ENCODE results near the gene PDE10A.

PDE10A gene

DNA sequence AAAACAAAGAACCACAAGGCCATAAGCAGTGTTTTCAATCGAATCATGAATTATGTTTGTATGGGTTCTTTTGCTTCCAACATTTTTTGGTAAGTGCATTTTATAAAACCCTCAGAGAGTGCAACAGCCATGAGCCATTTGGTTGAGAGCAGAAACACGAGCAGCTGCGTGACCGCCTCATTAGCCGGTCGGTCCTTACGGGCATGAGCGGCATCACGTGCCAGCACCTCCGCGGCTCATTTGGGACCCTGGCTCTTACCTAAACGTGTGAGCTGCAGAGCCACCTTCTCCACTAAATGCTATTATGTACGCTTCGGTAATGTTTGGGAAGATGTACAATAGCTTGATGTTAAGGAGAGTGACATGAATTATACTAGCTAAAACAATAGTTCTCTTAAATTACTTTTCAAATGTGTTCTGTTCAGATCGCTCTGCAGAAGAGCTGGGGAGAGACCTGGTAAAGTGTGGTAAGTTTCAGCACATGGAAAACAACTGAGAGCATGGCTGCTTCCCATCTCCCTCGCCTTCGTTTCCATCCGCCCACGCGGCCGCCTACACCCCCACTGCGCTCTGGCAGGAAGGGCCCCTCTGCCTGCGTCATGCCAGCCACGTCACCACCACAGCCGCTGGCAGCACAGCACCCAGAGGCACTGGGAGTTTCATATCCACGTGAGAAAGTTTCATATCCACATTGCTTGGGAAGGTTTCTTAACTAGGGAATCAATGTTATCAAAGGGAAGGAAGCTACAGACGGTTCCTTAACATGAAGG lies 23.7 kb upstream of the PDE10A start:
- Mint-ChIP-seq H3K4me1 (no peaks in the 10 kb centered on the region), H3K9me3 (peaks cover 11% of the 10 kb centered on the region), H3K27ac (no peak overlapping the region), H3K4me3 (no peak overlapping the region), H3K36me3 (no peaks in the 10 kb centered on the region)
- ATAC-seq (no peak), DNase-seq (ENCODE audit: low spot score in 2 of 2) (no peak)

DNA sequence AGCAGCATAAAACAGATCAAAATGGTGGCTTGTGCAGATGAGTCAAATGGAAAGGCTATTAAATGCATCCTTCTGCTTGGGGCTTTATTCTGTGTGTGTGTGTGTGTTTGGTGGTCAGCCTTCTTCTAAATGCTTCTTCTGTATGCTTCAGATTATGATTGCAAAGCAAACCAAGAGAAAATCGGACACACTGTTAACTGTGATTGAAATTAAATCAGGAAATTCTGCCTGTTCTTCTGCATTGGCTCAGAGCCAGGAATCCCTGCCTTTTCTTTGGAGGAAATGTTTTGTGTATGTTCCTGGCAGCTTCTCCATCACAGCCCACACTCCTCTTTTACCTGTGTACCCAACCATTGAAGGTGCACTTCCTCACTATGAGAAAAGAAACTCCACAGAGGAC lies 22.3 kb upstream of the PDE10A start:
- no peak overlapping the region for H3K4me3 Mint-ChIP-seq
- H3K27ac Mint-ChIP-seq: no peak overlapping the region
- H3K36me3 Mint-ChIP-seq: no peaks in the 10 kb centered on the region
- DNase-seq (ENCODE audit: low spot score in 2 of 2) (no peak), ATAC-seq (no peak)
- peaks cover 9% of the 10 kb centered on the region for H3K9me3 Mint-ChIP-seq
- H3K4me1 Mint-ChIP-seq: no peaks in the 10 kb centered on the region

DNA sequence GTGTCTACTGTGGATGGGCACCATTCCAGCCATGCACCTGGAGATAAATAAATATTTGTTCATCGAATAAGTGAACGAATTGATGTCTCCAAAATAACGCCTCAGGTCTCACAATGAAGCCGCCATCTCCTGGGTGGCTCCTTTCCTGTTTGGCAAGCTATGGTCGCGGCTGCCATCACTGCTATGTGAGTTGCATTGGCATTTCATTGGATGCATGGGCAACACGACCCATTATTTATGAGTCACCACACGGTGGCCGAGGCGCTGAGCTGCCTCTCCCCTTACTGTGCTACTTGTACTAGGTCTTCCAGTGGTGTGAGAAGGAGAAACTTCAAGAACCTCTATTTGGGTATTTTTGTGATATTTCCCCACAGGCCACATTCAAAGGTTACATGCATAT lies 21.3 kb upstream of the PDE10A start:
- no peaks in the 10 kb centered on the region for H3K36me3 Mint-ChIP-seq
- H3K4me1 Mint-ChIP-seq: no peaks in the 10 kb centered on the region
- ATAC-seq (no peak), DNase-seq (ENCODE audit: low spot score in 2 of 2) (no peak)
- no peak overlapping the region for H3K27ac Mint-ChIP-seq
- peaks cover 4% of the 10 kb centered on the region for H3K9me3 Mint-ChIP-seq
- no peak overlapping the region for H3K4me3 Mint-ChIP-seq

- Mint-ChIP-seq H3K4me3 (no peak overlapping the region), H3K9me3 (peaks cover 6% of the 10 kb centered on the region), H3K27ac (no peak overlapping the region), H3K4me1 (no peaks in the 10 kb centered on the region), H3K36me3 (no peaks in the 10 kb centered on the region)
- DNase-seq (ENCODE audit: low spot score in 2 of 2) (no peak), ATAC-seq (no peak)
Measured at GRCh38 chr6:165680975-165681374, 17.9 kb upstream of the PDE10A start.

GRCh38 chr6:165679326-165679725 lies 16.3 kb upstream of the PDE10A start:
- no peak for ATAC-seq

DNA sequence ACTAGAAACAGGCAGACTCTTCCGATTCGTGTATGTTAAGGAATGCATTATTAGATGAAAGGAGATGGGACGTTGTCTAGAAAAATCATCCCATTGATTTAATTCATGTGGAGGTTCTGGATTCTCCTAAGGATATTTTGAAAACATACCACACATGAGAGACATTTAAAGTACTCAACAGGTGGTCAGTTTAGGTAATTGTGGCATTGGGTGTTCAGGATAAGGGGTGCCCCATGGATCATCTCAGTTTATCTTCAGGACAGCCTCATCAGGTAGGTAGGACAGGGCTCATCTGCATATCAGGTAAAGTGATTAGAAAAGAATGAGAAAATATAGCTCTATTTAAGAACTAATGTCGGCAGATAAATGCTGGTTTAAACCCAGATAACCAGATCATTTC lies 15.9 kb upstream of the PDE10A start:
- no peaks in the 10 kb centered on the region for H3K4me1 Mint-ChIP-seq
- no peak overlapping the region for H3K27ac Mint-ChIP-seq
- DNase-seq (ENCODE audit: low spot score in 2 of 2) (no peak), ATAC-seq (no peak)
- H3K9me3 Mint-ChIP-seq: peaks cover 4% of the 10 kb centered on the region
- H3K4me3 Mint-ChIP-seq: no peak overlapping the region
- no peaks in the 10 kb centered on the region for H3K36me3 Mint-ChIP-seq

More at GRCh38 chr6:165679326-165679725, 16.3 kb upstream of the PDE10A start:
- Mint-ChIP-seq H3K27ac (no peak overlapping the region), H3K36me3 (no peaks in the 10 kb centered on the region), H3K4me1 (no peaks in the 10 kb centered on the region), H3K9me3 (peaks cover 6% of the 10 kb centered on the region), H3K4me3 (no peak overlapping the region)
- no peak for DNase-seq (ENCODE audit: low spot score in 2 of 2)

GRCh38 chr6:165678429-165678828 lies 15.4 kb upstream of the PDE10A start:
- Mint-ChIP-seq H3K36me3 (no peaks in the 10 kb centered on the region), H3K27ac (no peak overlapping the region), H3K4me3 (no peak overlapping the region), H3K9me3 (peaks cover 2% of the 10 kb centered on the region), H3K4me1 (no peaks in the 10 kb centered on the region)
- no peak for ATAC-seq
- DNase-seq (ENCODE audit: low spot score in 2 of 2): no peak

DNA sequence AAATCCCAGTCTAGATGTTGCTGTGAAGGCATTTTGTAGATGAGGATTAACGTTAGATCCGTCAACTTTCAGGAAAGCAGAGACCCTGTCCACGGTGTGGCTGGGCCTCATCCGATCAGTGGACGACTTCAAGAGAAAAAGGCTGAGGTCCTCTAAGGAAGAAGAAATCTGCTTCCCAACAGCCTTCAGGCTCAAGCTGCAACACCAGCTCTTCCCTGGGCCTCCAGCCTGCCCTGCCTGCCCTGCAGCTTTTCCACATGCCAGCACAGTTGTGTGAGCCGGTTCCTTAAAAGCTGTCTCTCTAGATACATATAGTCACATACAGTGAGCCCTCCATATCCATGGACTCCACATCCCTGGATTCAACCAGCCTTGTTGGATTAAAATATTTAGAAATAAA lies 14.1 kb upstream of the PDE10A start:
- Mint-ChIP-seq H3K36me3 (no peaks in the 10 kb centered on the region), H3K4me1 (no peaks in the 10 kb centered on the region), H3K9me3 (peaks cover 2% of the 10 kb centered on the region)

DNA sequence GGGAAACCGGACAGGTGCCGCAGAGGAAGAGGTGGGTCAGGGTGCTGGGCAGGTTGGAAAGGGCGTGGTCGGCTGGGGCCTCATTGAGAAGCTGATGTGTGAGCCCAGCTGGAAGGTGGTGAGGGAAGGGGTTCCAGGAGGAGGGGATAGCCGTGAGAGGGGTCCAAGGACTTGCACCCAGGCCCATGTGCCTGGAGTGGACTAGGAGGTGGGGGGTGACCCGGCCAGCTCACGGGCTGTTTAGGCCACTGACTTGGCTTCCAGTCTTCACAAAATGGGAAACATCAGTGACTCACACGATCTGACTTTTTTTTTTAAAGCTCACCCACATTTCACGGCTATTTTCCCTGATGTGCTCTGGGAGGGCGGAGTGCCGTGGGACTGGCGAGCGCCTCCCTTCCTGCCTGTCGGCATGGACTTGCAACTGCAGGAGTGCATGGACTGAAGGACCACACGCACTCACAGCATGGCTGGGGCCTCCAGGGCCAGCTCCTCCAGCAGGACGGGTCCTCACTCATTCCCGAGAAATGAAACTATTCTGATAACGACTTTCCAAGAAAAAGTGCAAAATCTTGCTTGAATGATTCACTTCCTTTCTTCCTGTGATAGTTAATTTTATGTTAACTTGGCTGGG lies 13.5 kb upstream of the PDE10A start:
- Mint-ChIP-seq H3K4me1 (no peaks in the 10 kb centered on the region), H3K4me3 (no peak overlapping the region), H3K36me3 (no peaks in the 10 kb centered on the region), H3K27ac (no peak overlapping the region), H3K9me3 (peaks cover 2% of the 10 kb centered on the region)
- ATAC-seq (peak; percentile 28), DNase-seq (ENCODE audit: low spot score in 2 of 2) (no peak)

More for the DNA sequence above, 14.1 kb upstream of the PDE10A start:
- DNase-seq (ENCODE audit: low spot score in 2 of 2) (no peak), ATAC-seq (no peak)
- H3K27ac Mint-ChIP-seq: no peak overlapping the region
- no peak overlapping the region for H3K4me3 Mint-ChIP-seq

GRCh38 chr6:165675120-165675519 lies 12.1 kb upstream of the PDE10A start:
- Mint-ChIP-seq H3K4me1 (no peaks in the 10 kb centered on the region), H3K9me3 (peaks cover 2% of the 10 kb centered on the region), H3K36me3 (no peaks in the 10 kb centered on the region), H3K4me3 (no peak overlapping the region), H3K27ac (no peak overlapping the region)
- DNase-seq (ENCODE audit: low spot score in 2 of 2) (no peak), ATAC-seq (no peak)

DNA sequence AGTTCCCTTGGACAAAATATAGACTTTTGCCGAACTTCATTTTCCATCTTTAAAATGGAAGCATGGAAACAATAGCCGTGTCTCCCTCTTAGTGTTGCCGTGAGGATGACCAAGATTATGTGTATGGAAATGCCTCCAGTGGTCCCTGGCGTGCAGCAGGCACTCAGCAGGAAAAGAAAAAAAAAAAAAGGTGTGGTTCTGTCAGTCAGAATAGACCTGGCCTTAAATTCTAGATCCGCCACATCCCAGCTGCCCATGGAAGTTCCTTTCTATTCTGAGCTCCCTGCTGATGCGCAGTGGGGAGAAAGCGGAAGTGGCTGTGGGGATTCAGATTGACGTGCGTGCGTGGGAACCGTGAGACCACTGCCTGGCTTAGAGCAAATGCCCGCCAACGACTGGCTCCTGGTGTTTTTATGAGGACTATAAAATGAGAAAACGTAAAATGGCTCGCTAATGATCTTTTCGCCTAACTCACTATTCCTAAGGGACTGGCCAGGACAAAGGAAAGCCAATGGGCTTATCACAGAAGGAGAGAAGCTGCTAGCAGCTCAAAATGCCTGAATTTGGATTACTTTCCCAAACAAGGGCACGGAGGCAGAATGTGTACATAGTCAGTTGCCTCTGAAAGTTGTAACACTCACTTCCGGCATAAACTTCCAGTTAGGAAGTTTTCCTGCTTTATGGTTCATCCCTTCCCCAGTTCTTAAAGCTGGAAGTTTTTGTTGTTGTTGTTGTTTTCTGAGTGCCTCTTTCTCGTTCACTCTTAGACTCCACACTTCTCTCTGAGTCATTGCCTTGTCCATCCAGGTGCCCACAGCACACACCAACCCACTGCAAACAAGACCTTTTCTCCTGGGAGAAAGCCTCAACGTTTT lies 11.4 kb upstream of the PDE10A start:
- Mint-ChIP-seq H3K9me3 (peaks cover 2% of the 10 kb centered on the region), H3K4me3 (no peak overlapping the region), H3K4me1 (no peaks in the 10 kb centered on the region), H3K27ac (no peak overlapping the region), H3K36me3 (no peaks in the 10 kb centered on the region)
- ATAC-seq: no peak
- DNase-seq (ENCODE audit: low spot score in 2 of 2): no peak

GRCh38 chr6:165671222-165671768 lies 8.3 kb upstream of the PDE10A start:
- Mint-ChIP-seq H3K9me3 (no peaks in the 10 kb centered on the region), H3K4me1 (no peaks in the 10 kb centered on the region), H3K27ac (no peak overlapping the region), H3K36me3 (no peaks in the 10 kb centered on the region), H3K4me3 (no peak overlapping the region)
- ATAC-seq (no peak), DNase-seq (ENCODE audit: low spot score in 2 of 2) (no peak)

DNA sequence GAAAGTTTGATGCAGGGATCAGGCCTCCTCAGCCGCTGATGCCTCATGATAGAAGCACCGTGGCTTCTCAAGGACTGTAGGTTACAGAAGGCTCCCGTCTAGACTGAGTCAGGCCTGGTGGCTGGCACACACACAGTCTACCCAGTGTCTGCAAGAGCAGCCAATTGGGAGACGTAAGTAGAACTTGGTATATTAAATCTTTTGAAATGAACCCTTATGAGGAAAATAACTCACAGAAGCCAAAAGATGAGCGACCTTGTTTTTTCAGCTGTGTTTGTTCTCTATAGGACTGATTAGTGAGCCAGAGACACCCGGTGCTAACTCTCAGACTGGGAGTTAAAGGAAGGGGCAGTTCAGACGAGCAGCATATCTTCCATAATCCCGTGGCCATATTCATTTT lies 5.9 kb upstream of the PDE10A start:
- Mint-ChIP-seq H3K27ac (no peak overlapping the region), H3K4me3 (no peak overlapping the region), H3K4me1 (no peaks in the 10 kb centered on the region), H3K36me3 (no peaks in the 10 kb centered on the region), H3K9me3 (no peaks in the 10 kb centered on the region)
- DNase-seq (ENCODE audit: low spot score in 2 of 2): no peak
- no peak for ATAC-seq

DNA sequence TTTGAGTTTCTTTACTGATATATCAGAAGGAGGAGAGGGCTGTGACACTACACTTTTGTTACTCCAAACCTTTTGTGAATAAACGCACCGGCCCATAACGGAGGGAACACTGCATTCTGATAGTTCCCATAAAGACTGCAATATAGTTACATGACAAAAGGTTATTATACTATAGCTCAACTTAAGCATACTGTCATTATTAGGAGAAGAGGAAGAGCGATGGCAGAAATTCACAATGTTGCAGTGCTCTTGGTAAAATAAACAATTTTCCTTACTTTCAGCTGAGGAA lies 2.3 kb upstream of the PDE10A start:
- Mint-ChIP-seq H3K36me3 (no peaks in the 10 kb centered on the region), H3K4me3 (no peak overlapping the region), H3K4me1 (no peaks in the 10 kb centered on the region), H3K27ac (no peak overlapping the region), H3K9me3 (no peaks in the 10 kb centered on the region)
- DNase-seq (ENCODE audit: low spot score in 2 of 2) (no peak), ATAC-seq (no peak)

DNA sequence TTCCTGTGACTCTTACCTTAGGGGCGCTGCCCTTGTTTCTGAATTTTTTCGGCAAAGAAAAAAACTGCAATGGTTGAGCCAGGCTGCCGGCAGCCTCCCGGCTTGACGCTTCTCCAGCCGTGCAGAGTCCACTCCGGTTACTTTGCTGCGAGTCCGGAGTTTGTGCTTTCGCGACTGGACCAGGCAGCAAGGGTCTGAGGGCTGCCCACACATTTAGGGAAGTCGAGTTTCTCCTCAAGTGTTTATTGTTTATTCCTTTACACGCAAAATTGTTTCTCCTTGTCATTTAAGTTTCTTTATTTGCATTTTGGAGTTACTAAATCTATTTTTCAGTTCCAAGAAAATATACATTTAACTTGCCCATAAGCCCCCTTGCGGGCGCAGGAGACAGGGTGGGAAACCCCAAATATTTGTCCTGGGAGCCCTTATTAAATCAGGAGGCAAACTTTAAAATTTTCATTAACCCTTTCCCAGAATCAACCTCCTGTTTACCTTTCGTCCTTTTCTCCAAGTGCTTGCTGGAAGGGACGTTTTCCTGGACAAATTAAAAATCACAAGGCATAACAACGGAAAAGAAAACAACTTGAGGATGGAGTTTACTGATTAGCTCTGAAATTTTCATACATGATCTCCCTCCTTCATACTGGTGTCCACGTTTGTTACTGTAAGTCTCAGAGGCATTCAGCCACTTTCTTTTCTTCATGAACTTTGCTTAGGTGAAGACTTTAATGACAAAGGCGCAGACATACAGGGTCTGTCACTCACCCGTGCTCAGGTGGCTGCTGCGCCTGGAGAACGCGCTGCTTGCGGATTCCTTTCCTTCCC lies 1.7 kb upstream of the PDE10A start:
- H3K27ac Mint-ChIP-seq: no peak overlapping the region
- H3K4me3 Mint-ChIP-seq: no peak overlapping the region
- DNase-seq (ENCODE audit: low spot score in 2 of 2) (no peak), ATAC-seq (no peak)
- no peaks in the 10 kb centered on the region for H3K9me3 Mint-ChIP-seq
- H3K36me3 Mint-ChIP-seq: no peaks in the 10 kb centered on the region
- H3K4me1 Mint-ChIP-seq: no peaks in the 10 kb centered on the region
